Hematopoietic multipotent progenitor cell treated with erythropoietin and hydrocortisone succinate and interleukin-3 and kit ligand, for 17 days (in vitro differentiated cells): ENCODE results near the gene ANKRD63.
A peak's percentile ranks its signal among the peaks of the same experiment; 100 is the strongest.

Source experiments
- DNase-seq: peaks from one replicate; pipeline ENCODE4 v3.0.0-alpha.2; 2015; ENCODE audit warnings: low spot score

The ANKRD63 gene

DNA sequence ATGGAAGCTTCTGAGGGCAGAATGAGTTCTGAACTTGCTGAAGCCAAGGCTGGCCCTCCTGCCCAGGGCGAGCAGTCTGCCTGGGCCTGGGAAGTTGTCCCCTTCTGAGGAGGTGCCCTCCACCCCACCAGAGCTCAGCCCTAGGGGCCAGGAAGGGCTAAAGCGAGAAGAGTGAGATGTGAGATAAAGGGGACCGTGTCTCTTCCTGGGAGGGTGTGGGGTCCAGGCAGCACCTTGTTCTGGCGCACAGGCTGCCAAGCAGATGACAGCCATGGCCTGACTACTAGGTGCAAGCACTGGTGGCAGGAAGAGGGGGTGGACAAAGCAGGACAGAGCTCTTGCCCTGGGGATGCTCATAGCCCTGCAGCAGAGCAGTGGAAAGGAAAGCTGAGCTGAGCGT is 40.3 kb downstream of the ANKRD63 start:
- no peak for DNase-seq

DNA sequence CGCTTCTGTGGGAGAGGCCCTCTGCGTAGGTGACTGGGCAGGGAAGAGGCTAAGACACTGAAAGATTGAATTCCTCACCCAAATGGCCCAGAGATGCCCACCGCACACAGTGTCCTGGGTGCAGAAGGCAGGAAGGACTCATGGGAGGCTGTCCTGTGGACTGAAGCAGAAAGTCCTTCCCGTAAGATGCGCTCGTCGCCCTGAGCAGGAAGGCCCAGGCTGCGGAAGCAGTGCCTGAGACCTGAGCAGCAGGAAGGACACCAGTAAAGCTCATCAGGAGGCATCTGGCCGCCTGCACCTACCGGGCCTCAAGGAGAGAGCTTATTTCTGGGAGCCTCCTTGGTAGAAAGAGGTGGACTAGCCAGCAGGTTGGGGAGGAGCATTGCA is 40.7 kb downstream of the ANKRD63 start:
- no peak for DNase-seq

- no peak for DNase-seq
Measured at GRCh38 chr15:40241269-40242212, 41.3 kb downstream of the ANKRD63 start.

- DNase-seq: no peak
Measured at GRCh38 chr15:40240619-40241221, 42.1 kb downstream of the ANKRD63 start.

GRCh38 chr15:40239693-40240618 is 42.9 kb downstream of the ANKRD63 start:
- no peak for DNase-seq

- no peak for DNase-seq
Measured at GRCh38 chr15:40239404-40239692, 43.5 kb downstream of the ANKRD63 start.

DNA sequence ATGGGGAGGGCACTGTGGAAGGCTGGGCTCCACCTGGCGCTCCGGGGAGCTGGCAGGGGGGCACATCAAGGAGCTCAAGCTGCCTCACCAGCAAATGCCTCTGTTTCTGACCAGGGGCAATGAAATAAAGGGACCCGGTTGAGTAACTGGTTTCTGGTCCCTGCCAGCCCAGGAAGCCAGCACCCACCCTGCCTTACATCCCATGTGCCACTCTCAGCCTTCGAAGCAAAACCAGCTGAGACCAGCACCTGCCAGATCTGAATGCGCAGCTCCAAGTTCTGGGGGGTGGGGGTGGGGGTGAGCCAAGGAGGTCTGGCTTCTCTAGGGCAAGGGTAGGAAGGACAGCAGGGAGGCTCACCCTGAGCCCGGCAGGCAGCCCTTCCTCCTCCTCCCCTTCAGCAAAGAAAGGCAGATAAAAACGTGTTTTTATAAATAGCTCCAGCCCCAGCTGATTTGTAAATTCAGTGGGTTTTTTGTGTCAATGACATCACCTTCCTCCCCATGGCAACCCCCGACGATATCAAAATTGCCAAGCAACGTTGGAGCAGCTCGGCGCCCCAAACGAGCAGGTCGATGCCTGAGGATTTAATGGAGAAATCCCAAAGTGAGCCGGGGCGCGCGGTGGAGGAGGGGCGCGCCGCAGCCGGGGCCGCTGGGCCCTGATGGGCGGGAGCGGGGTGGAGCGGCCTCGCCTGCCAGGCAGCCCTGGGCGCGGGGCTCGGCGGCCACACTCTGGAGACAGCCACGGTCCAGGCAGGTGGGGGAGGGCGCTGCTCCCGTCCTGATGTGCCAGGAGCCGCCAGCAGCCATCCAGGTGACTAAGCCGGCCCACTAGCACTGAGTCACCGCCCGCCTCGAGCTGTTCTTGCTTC is 44.1 kb downstream of the ANKRD63 start, which contains the start of gene PAK6:
Gene PAK6, plus strand, starts transcription at position 532 of the 872 bp plus-strand sequence. CDS start 25,723 bp downstream, outside the sequence.
- peak; percentile 30 for DNase-seq

DNA sequence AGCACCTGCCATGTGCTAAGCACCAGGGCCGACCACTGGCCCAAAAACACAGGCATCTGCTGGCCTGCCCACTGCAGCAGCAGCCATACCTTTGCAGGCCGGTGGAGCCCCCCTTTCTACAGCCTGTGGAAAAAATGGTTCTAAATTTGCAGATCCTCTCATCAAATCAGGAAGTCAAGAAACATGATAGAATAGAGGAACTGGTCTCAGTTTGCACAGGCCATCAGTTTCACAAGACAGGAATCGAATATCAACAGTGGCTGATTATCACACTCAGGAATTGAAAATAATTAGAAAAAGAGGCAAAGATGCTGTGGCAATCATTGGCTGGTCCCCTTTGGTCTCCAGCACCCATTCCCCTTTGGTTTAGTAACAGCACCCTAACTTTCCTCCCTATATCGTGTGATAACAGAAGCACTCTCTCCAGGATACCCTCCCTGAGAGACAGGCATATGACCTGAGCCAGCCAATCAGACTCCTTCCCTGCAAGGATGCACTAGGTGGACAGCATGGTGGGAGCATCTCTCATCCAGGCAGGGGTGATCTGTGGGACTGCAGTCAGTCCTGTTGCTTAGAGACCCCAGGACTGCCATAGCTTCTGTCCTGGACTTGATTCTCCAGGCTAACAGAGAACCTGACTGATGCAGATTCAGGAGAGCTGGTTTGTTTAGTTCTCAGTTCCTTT is 47.5 kb downstream of the ANKRD63 start:
- DNase-seq: no peak

DNA sequence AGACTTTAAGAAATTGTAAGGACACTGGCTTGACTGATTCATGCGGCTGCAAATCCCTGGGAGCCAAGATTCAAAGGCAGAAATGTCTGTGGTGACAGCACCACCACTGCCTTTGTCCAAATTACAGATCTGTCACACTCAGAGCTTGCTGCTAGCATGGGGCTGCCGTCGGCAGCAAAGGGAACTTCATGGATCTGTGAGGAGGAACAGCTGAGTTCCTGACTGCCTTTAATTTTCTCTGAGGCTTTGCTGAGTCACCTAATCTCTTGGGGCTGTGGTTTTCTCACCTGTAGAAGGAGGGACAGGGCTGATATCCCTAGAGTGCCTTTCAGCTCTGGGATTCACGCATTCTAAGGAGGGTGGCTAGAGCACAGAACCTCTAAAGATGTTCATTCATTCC is 48.1 kb downstream of the ANKRD63 start:
- DNase-seq: no peak

DNA sequence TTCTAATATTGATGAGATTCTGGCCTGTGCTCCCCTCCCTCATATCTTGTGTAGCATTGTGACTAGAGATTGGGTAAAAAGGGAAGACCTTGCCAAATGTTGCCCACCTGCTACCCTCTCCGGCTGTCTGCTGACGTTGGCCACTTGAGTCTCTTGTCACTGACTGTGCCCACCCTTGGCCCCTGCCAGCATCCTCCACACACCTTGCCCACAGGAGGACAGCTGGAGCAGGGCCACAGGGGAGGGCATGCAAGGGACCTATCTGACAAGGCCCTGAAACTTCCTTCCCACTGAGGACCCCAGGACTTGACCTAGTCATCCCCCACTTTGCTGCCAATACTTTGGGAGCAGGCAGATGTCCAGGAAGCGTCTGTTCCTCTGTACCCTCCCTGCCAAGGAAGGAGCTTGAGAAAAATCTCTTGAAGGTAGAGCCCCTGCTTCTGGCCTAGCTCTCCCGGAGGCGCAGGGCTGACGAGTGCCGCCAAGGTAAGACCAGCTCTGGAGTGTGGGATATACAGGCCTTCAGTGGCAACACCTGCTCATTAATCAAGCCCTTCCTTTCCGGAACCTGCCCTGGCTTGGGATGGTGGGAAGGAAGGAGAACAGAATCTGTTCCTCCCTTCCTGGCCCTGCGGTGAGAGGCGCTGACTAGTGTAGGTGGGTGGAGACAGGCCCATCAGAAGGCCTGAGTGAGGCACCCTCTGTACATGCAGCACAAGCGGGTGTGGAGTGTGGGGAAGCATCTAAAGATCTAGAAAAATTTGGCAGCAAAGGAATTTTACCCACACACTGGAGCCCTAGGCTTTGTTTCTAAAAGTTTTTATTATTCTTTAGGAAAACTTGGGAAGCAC is 48.9 kb downstream of the ANKRD63 start:
- DNase-seq: no peak

DNA sequence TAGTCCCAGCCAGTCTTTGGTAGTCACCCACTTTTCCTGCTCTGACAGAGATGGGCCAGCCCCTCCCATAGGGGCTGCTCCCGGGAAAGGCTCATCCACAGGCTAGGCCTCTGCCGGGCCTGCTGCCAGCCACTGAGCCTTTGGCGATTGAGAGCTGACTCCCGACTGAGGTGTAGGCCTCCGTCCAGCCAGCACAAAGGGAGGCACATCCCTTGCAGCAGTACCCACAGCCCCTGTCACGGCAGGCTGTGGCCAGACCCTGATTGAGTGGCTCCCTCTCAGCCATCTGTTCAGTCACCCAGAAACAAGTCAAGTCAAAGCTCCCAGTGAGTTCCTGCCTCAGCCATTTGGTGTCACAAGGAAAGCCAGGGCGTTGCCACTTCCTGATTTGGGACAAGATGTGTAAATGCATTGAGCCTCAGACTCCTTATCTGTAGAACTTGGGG is 50.2 kb downstream of the ANKRD63 start:
- no peak for DNase-seq
